ENCODE measurements around the gene TTC16.
A peak's percentile ranks its signal among the peaks of the same experiment; 100 is the strongest.
"Not testable (repeated sequence)": the region's sequence is repeated elsewhere in the genome, so short reads cannot be mapped to it uniquely, and the experiment has no call there.

Gene TTC16

GRCh38 chr9:127770905-127771569 lies 55.2 kb downstream of the TTC16 start:
- peak; percentile 93 for DNase-seq

- DNase-seq: no peak
These were observed 55.8 kb downstream of the TTC16 start for GRCh38 chr9:127771570-127772189.

- DNase-seq: no peak
These were observed 56.7 kb downstream of the TTC16 start for GRCh38 chr9:127772603-127773002.

- no peak for DNase-seq
These were observed 57.4 kb downstream of the TTC16 start for GRCh38 chr9:127773272-127773671.

- DNase-seq: no peak
These were observed 58.1 kb downstream of the TTC16 start for GRCh38 chr9:127773981-127774380.

- no peak for DNase-seq
These were observed 60.5 kb downstream of the TTC16 start for GRCh38 chr9:127776195-127776923.

- no peak for DNase-seq
These were observed 61.0 kb downstream of the TTC16 start for GRCh38 chr9:127776924-127777289.

GRCh38 chr9:127777368-127777980 lies 61.6 kb downstream of the TTC16 start:
- no peak for DNase-seq

- DNase-seq: no peak
These were observed 62.6 kb downstream of the TTC16 start, which contains the start of gene SH2D3C for GRCh38 chr9:127778280-127779135. TSS of gene SH2D3C (minus strand) at chr9:127778666. CDS start at chr9:127778627, 39 bp downstream.

- DNase-seq: no peak
These were observed 63.5 kb downstream of the TTC16 start for GRCh38 chr9:127779136-127779981.

- DNase-seq: no peak
These were observed 64.4 kb downstream of the TTC16 start for GRCh38 chr9:127780126-127780885.

- not testable (repeated sequence) for DNase-seq
These were observed 65.0 kb downstream of the TTC16 start for GRCh38 chr9:127780909-127781308.

Measured in DMS79 treated with DMSO at 0.1 percent for 48 hours (cell line).